ENCODE data around the gene TFPT. TPM values are rescaled to one million over a fixed set of nuclear protein-coding genes. Genes with fewer than 3 reads are reported as not detected.

TFPT gene
- 13.8 and 23.1 TPM in 2 replicates for total RNA-seq

GRCh38 chr19:54115109-54116063 is at the start of gene TFPT, which contains the start of gene PRPF31:
TFPT (minus strand) TSS chr19:54115657; CDS start chr19:54115269, 388 bp downstream.
PRPF31 (plus strand) TSS chr19:54115754; CDS start chr19:54118279, 2,525 bp downstream.
- DNase-seq (ENCODE audit: low read depth): peak; percentile 92

- no peak for DNase-seq (ENCODE audit: low read depth)
These were observed 49.8 kb upstream of the TFPT start for GRCh38 chr19:54165222-54165621.

- DNase-seq (ENCODE audit: low read depth): no peak
These were observed 49.1 kb upstream of the TFPT start for GRCh38 chr19:54164369-54165068.

GRCh38 chr19:54162884-54163283 is 47.4 kb upstream of the TFPT start:
- no peak for DNase-seq (ENCODE audit: low read depth)

GRCh38 chr19:54162241-54162805 is 46.9 kb upstream of the TFPT start:
- peak; percentile 43 for DNase-seq (ENCODE audit: low read depth)

- no peak for DNase-seq (ENCODE audit: low read depth)
These were observed 45.4 kb upstream of the TFPT start for GRCh38 chr19:54160854-54161253.

GRCh38 chr19:54160182-54160811 is 44.8 kb upstream of the TFPT start:
- no peak for DNase-seq (ENCODE audit: low read depth)

- DNase-seq (ENCODE audit: low read depth): peak; percentile 100
These were observed 44.1 kb upstream of the TFPT start, which contains the start of gene LENG1 for GRCh38 chr19:54159352-54160181. LENG1 (minus strand) TSS chr19:54159721; CDS start chr19:54159695, 26 bp downstream.

GRCh38 chr19:54158812-54159351 is 43.4 kb upstream of the TFPT start:
- no peak for DNase-seq (ENCODE audit: low read depth)

GRCh38 chr19:54156953-54157352 is 41.5 kb upstream of the TFPT start:
- no peak for DNase-seq (ENCODE audit: low read depth)

GRCh38 chr19:54156490-54156889 is 41.0 kb upstream of the TFPT start:
- DNase-seq (ENCODE audit: low read depth): no peak

GRCh38 chr19:54155694-54156093 is 40.2 kb upstream of the TFPT start:
- no peak for DNase-seq (ENCODE audit: low read depth)

GRCh38 chr19:54154603-54155345 is 39.3 kb upstream of the TFPT start:
- no peak for DNase-seq (ENCODE audit: low read depth)

- no peak for DNase-seq (ENCODE audit: low read depth)
These were observed 38.4 kb upstream of the TFPT start for GRCh38 chr19:54153731-54154326.

GRCh38 chr19:54152878-54153524 is 37.5 kb upstream of the TFPT start:
- no peak for DNase-seq (ENCODE audit: low read depth)

GRCh38 chr19:54152267-54152666 is 36.8 kb upstream of the TFPT start:
- DNase-seq (ENCODE audit: low read depth): no peak

- no peak for DNase-seq (ENCODE audit: low read depth)
These were observed 36.0 kb upstream of the TFPT start for GRCh38 chr19:54151362-54152035.

Data from renal cortical epithelial cell (primary cell).